Measurements from ENCODE around the gene SCGB1C2.

Gene SCGB1C2

GRCh38 chr17:147796-148740 lies 10.7 kb downstream of the SCGB1C2 start:
- Histone ChIP-seq H3K4me2 (ENCODE audit: low read length) (no peak overlapping the region), H3K4me1 (ENCODE audit: control insufficient read depth in 1 of 2, insufficient read depth in 2 of 2, low read length in 2 of 2) (no peaks in the 10 kb centered on the region), H4K91ac (ENCODE audit: low read depth, low read length) (no peak overlapping the region), H3K27me3 (ENCODE audit: insufficient read depth, low read length) (no peaks in the 10 kb centered on the region), H3K9me3 (ENCODE audit: insufficient read depth, low read depth, low read length) (peaks cover 1% of the 10 kb centered on the region), H3K18ac (ENCODE audit: low read length) (no peak overlapping the region), H3K4me3 (ENCODE audit: low read depth, low read length) (no peak overlapping the region), H3K36me3 (ENCODE audit: control insufficient read depth in 1 of 2, insufficient read depth in 2 of 2, low read length in 2 of 2) (no peaks in the 10 kb centered on the region), H2AFZ (ENCODE audit: insufficient read depth, low read length, poor library complexity) (no peak overlapping the region), H3K79me1 (ENCODE audit: low read length) (no peaks in the 10 kb centered on the region), H4K8ac (ENCODE audit: low read depth, low read length) (no peak overlapping the region), H4K12ac (ENCODE audit: low read depth, low read length) (no peak overlapping the region), H2BK5ac (ENCODE audit: low read depth, low read length, poor library complexity) (no peak overlapping the region), H2BK12ac (ENCODE audit: low read length) (no peak overlapping the region), H3K14ac (ENCODE audit: low read length) (no peak overlapping the region), H2BK120ac (ENCODE audit: insufficient read depth, low read length, poor library complexity) (no peak overlapping the region), H3K4ac (ENCODE audit: low read depth, low read length) (no peak overlapping the region), H3K23ac (ENCODE audit: low read length) (no peak overlapping the region), H3K79me2 (ENCODE audit: control insufficient read depth, insufficient read depth, low read length, poor library complexity) (no peaks in the 10 kb centered on the region), H2AK5ac (ENCODE audit: low read length) (no peak overlapping the region), H3K27ac (ENCODE audit: low read depth, low read length) (no peak overlapping the region), H3K9ac (ENCODE audit: low read length) (no peak overlapping the region)
- no CpG with 5 or more reads among the region's 17 CpGs for WGBS (ENCODE audit: extremely low coverage, insufficient coverage, insufficient read length)
- no peak for DNase-seq

GRCh38 chr17:148757-149156 lies 11.4 kb downstream of the SCGB1C2 start:
- Histone ChIP-seq H3K4ac (ENCODE audit: low read depth, low read length) (no peak overlapping the region), H3K4me2 (ENCODE audit: low read length) (no peak overlapping the region), H3K14ac (ENCODE audit: low read length) (no peak overlapping the region), H3K9ac (ENCODE audit: low read length) (no peak overlapping the region), H2BK12ac (ENCODE audit: low read length) (no peak overlapping the region), H3K27me3 (ENCODE audit: insufficient read depth, low read length) (no peaks in the 10 kb centered on the region), H3K27ac (ENCODE audit: low read depth, low read length) (no peak overlapping the region), H2AK5ac (ENCODE audit: low read length) (no peak overlapping the region), H4K12ac (ENCODE audit: low read depth, low read length) (no peak overlapping the region), H3K79me1 (ENCODE audit: low read length) (no peaks in the 10 kb centered on the region), H3K18ac (ENCODE audit: low read length) (no peak overlapping the region), H2BK120ac (ENCODE audit: insufficient read depth, low read length, poor library complexity) (no peak overlapping the region), H2BK5ac (ENCODE audit: low read depth, low read length, poor library complexity) (no peak overlapping the region), H3K4me1 (ENCODE audit: control insufficient read depth in 1 of 2, insufficient read depth in 2 of 2, low read length in 2 of 2) (no peaks in the 10 kb centered on the region), H4K8ac (ENCODE audit: low read depth, low read length) (no peak overlapping the region), H3K36me3 (ENCODE audit: control insufficient read depth in 1 of 2, insufficient read depth in 2 of 2, low read length in 2 of 2) (no peaks in the 10 kb centered on the region), H3K79me2 (ENCODE audit: control insufficient read depth, insufficient read depth, low read length, poor library complexity) (no peaks in the 10 kb centered on the region), H4K91ac (ENCODE audit: low read depth, low read length) (no peak overlapping the region), H3K23ac (ENCODE audit: low read length) (no peak overlapping the region), H2AFZ (ENCODE audit: insufficient read depth, low read length, poor library complexity) (no peak overlapping the region), H3K4me3 (ENCODE audit: low read depth, low read length) (no peak overlapping the region), H3K9me3 (ENCODE audit: insufficient read depth, low read depth, low read length) (peaks cover 1% of the 10 kb centered on the region)
- WGBS (ENCODE audit: extremely low coverage, insufficient coverage, insufficient read length) = no CpG with 5 or more reads among the region's 11 CpGs
- DNase-seq = no peak

GRCh38 chr17:149231-149630 lies 11.9 kb downstream of the SCGB1C2 start:
- Histone ChIP-seq H3K4ac (ENCODE audit: low read depth, low read length) (no peak overlapping the region), H3K4me3 (ENCODE audit: low read depth, low read length) (no peak overlapping the region), H3K4me1 (ENCODE audit: control insufficient read depth in 1 of 2, insufficient read depth in 2 of 2, low read length in 2 of 2) (no peaks in the 10 kb centered on the region), H2BK120ac (ENCODE audit: insufficient read depth, low read length, poor library complexity) (no peak overlapping the region), H3K9me3 (ENCODE audit: insufficient read depth, low read depth, low read length) (peaks cover 1% of the 10 kb centered on the region), H3K18ac (ENCODE audit: low read length) (no peak overlapping the region), H2AK5ac (ENCODE audit: low read length) (no peak overlapping the region), H4K8ac (ENCODE audit: low read depth, low read length) (no peak overlapping the region), H3K4me2 (ENCODE audit: low read length) (no peak overlapping the region), H3K9ac (ENCODE audit: low read length) (no peak overlapping the region), H3K14ac (ENCODE audit: low read length) (no peak overlapping the region), H3K79me2 (ENCODE audit: control insufficient read depth, insufficient read depth, low read length, poor library complexity) (no peaks in the 10 kb centered on the region), H4K12ac (ENCODE audit: low read depth, low read length) (no peak overlapping the region), H3K79me1 (ENCODE audit: low read length) (no peaks in the 10 kb centered on the region), H2BK12ac (ENCODE audit: low read length) (no peak overlapping the region), H2BK5ac (ENCODE audit: low read depth, low read length, poor library complexity) (no peak overlapping the region), H3K36me3 (ENCODE audit: control insufficient read depth in 1 of 2, insufficient read depth in 2 of 2, low read length in 2 of 2) (no peaks in the 10 kb centered on the region), H3K27ac (ENCODE audit: low read depth, low read length) (no peak overlapping the region), H2AFZ (ENCODE audit: insufficient read depth, low read length, poor library complexity) (no peak overlapping the region), H3K23ac (ENCODE audit: low read length) (no peak overlapping the region), H4K91ac (ENCODE audit: low read depth, low read length) (no peak overlapping the region), H3K27me3 (ENCODE audit: insufficient read depth, low read length) (no peaks in the 10 kb centered on the region)
- DNase-seq = no peak
- WGBS (ENCODE audit: extremely low coverage, insufficient coverage, insufficient read length) = no CpG with 5 or more reads among the region's 7 CpGs

- Histone ChIP-seq H3K9me3 (ENCODE audit: insufficient read depth, low read depth, low read length) (peaks cover 1% of the 10 kb centered on the region), H3K4ac (ENCODE audit: low read depth, low read length) (no peak overlapping the region), H3K4me2 (ENCODE audit: low read length) (no peak overlapping the region), H2BK120ac (ENCODE audit: insufficient read depth, low read length, poor library complexity) (no peak overlapping the region), H3K27ac (ENCODE audit: low read depth, low read length) (no peak overlapping the region), H3K9ac (ENCODE audit: low read length) (no peak overlapping the region), H4K91ac (ENCODE audit: low read depth, low read length) (no peak overlapping the region), H3K14ac (ENCODE audit: low read length) (no peak overlapping the region), H2BK5ac (ENCODE audit: low read depth, low read length, poor library complexity) (no peak overlapping the region), H3K4me3 (ENCODE audit: low read depth, low read length) (no peak overlapping the region), H2AFZ (ENCODE audit: insufficient read depth, low read length, poor library complexity) (no peak overlapping the region), H3K4me1 (ENCODE audit: control insufficient read depth in 1 of 2, insufficient read depth in 2 of 2, low read length in 2 of 2) (no peaks in the 10 kb centered on the region), H3K27me3 (ENCODE audit: insufficient read depth, low read length) (no peaks in the 10 kb centered on the region), H3K79me2 (ENCODE audit: control insufficient read depth, insufficient read depth, low read length, poor library complexity) (no peaks in the 10 kb centered on the region), H3K79me1 (ENCODE audit: low read length) (no peaks in the 10 kb centered on the region), H3K18ac (ENCODE audit: low read length) (no peak overlapping the region), H2AK5ac (ENCODE audit: low read length) (no peak overlapping the region), H2BK12ac (ENCODE audit: low read length) (no peak overlapping the region), H4K12ac (ENCODE audit: low read depth, low read length) (no peak overlapping the region), H3K36me3 (ENCODE audit: control insufficient read depth in 1 of 2, insufficient read depth in 2 of 2, low read length in 2 of 2) (no peaks in the 10 kb centered on the region), H4K8ac (ENCODE audit: low read depth, low read length) (no peak overlapping the region), H3K23ac (ENCODE audit: low read length) (no peak overlapping the region)
- no CpG with 5 or more reads among the region's 9 CpGs for WGBS (ENCODE audit: extremely low coverage, insufficient coverage, insufficient read length)
- no peak for DNase-seq
Measured at GRCh38 chr17:149897-150584, 12.7 kb downstream of the SCGB1C2 start.

Measured in trophoblast cell (in vitro differentiated cells and primary cell).